PC-9 (cell line): ENCODE data around the gene COL4A4.

ENCODE experiments used
- EZH2 ChIP-seq: fragments of 200-600 bp; sonication (generic); IDR thresholded peaks from 2 replicates; pipeline ENCODE4 v1.8.0; 2017; ENCODE audit warnings: antibody characterized with exemption, low read depth
- TF ChIP-seq, protein P1 (sequence below): fragments of 200-600 bp; sonication (generic); conservative IDR thresholded peaks from 2 replicates; pipeline ENCODE4 v1.6.1; 2017; ENCODE audit warnings: mixed run types, antibody characterized with exemption, mild to moderate bottlenecking, moderate library complexity

DNA sequence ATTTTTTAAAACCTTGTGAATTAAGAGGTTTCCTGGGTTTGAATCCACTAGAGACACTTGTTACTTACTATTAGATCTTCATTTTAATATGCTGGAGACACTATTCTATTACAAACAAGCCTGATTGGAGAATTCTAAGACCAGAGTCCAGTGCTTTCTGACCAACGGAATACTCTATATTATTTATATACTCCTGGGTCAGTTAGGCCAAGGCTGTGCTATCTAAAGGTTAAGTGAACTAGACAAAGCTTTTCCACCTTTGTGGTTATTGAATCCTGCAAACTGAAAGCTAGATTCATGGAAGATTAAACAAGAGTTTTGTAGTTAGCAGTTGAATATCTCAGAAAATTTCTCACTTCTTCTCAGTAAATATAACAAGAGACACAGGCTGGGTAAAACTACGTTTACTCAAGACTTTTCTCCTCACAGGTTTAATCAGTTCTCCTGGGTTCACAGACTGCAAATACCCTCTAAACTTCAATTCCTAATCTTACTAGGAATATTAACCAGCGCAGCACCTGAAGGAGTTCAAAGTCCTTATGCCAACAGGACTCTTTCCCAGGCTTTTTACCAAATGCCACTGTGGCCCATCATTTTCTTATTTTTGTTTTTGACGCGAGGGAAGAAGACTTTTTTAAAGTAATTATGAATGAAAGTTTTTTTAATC is 66.4 kb downstream of the COL4A4 start:
- TF ChIP-seq, protein P1, sequence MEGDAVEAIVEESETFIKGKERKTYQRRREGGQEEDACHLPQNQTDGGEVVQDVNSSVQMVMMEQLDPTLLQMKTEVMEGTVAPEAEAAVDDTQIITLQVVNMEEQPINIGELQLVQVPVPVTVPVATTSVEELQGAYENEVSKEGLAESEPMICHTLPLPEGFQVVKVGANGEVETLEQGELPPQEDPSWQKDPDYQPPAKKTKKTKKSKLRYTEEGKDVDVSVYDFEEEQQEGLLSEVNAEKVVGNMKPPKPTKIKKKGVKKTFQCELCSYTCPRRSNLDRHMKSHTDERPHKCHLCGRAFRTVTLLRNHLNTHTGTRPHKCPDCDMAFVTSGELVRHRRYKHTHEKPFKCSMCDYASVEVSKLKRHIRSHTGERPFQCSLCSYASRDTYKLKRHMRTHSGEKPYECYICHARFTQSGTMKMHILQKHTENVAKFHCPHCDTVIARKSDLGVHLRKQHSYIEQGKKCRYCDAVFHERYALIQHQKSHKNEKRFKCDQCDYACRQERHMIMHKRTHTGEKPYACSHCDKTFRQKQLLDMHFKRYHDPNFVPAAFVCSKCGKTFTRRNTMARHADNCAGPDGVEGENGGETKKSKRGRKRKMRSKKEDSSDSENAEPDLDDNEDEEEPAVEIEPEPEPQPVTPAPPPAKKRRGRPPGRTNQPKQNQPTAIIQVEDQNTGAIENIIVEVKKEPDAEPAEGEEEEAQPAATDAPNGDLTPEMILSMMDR, result no peak
- TF ChIP-seq EZH2, result no peak
